ENCODE data around the gene PCBP1. TPM values are rescaled to one million over a fixed set of nuclear protein-coding genes. Genes with fewer than 3 reads are reported as not detected.

PCBP1 gene
- polyA plus RNA-seq, 2 of the 4 experiments (the other 2 are of a cell fraction) = 86.8 to 304 TPM

DNA sequence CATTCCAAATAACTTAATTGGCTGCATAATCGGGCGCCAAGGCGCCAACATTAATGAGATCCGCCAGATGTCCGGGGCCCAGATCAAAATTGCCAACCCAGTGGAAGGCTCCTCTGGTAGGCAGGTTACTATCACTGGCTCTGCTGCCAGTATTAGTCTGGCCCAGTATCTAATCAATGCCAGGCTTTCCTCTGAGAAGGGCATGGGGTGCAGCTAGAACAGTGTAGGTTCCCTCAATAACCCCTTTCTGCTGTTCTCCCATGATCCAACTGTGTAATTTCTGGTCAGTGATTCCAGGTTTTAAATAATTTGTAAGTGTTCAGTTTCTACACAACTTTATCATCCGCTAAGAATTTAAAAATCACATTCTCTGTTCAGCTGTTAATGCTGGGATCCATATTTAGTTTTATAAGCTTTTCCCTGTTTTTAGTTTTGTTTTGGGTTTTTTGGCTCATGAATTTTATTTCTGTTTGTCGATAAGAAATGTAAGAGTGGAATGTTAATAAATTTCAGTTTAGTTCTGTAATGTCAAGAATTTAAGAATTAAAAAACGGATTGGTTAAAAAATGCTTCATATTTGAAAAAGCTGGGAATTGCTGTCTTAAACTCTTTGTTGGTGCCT, 1.4 kb downstream of the PCBP1 start:
- ChIA-PET CTCF (interaction anchor here (0.9 to 3.5 kb wide), 13 partner anchors 8 to 185 kb away, joined by 3 to 33 read pairs (median 4); no protein-coding TSS in a partner anchor), POLR2A (interaction anchor here (0.9 to 6.1 kb wide), 10 partner anchors 12 to 205 kb away, joined by 3 to 51 read pairs (median 7); partner anchors contain the start of genes MXD1 and SNRPG)
- no peak for FAIRE-seq
- TF ChIP-seq SREBF2 (IDR thresholded peaks at IDR 0.05) = no peak
- TF ChIP-seq POLR2AphosphoS2 (conservative IDR thresholded peaks at IDR 0.05; ENCODE audit: low read length) = 0 out of 2 replicates have a peak, but pooled peaks have one; percentile 16
- TF ChIP-seq, protein P1, sequence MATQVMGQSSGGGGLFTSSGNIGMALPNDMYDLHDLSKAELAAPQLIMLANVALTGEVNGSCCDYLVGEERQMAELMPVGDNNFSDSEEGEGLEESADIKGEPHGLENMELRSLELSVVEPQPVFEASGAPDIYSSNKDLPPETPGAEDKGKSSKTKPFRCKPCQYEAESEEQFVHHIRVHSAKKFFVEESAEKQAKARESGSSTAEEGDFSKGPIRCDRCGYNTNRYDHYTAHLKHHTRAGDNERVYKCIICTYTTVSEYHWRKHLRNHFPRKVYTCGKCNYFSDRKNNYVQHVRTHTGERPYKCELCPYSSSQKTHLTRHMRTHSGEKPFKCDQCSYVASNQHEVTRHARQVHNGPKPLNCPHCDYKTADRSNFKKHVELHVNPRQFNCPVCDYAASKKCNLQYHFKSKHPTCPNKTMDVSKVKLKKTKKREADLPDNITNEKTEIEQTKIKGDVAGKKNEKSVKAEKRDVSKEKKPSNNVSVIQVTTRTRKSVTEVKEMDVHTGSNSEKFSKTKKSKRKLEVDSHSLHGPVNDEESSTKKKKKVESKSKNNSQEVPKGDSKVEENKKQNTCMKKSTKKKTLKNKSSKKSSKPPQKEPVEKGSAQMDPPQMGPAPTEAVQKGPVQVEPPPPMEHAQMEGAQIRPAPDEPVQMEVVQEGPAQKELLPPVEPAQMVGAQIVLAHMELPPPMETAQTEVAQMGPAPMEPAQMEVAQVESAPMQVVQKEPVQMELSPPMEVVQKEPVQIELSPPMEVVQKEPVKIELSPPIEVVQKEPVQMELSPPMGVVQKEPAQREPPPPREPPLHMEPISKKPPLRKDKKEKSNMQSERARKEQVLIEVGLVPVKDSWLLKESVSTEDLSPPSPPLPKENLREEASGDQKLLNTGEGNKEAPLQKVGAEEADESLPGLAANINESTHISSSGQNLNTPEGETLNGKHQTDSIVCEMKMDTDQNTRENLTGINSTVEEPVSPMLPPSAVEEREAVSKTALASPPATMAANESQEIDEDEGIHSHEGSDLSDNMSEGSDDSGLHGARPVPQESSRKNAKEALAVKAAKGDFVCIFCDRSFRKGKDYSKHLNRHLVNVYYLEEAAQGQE (IDR thresholded peaks at IDR 0.05) = no peak
- TF ChIP-seq HOXA7 (CRISPR knock-in tag; IDR thresholded peaks at IDR 0.05) = peak; percentile 32; the same call in 1 of the 2 replicates
- TF ChIP-seq, protein P2, sequence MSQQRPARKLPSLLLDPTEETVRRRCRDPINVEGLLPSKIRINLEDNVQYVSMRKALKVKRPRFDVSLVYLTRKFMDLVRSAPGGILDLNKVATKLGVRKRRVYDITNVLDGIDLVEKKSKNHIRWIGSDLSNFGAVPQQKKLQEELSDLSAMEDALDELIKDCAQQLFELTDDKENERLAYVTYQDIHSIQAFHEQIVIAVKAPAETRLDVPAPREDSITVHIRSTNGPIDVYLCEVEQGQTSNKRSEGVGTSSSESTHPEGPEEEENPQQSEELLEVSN (IDR thresholded peaks at IDR 0.05; ENCODE audit: borderline replicate concordance, low read depth) = 0 out of 2 replicates have a peak, but pooled peaks have one; percentile 22
- TF ChIP-seq JUN (IDR thresholded peaks at IDR 0.05) = 0 out of 5 replicates have a peak, but pooled peaks of 1 of the 2 experiments have one; percentile 5
- WGBS (ENCODE audit: missing lambda C conversion rate) = 1% methylated on average over 7 of the region's 8 CpGs
- Histone ChIP-seq H3K4me2 (peak overlapping the region; percentile 96), H3K4me1 (peaks cover 22% of the 10 kb centered on the region), H3K27ac (peak overlapping the region; percentile 96 to 100), H3K4me3 (peak overlapping the region; percentile 96), H3K9me3 (no peaks in the 10 kb centered on the region)
- no peak for DNase-seq (ENCODE audit: low read depth in 1 of 2, low spot score in 1 of 2)
- ATAC-seq = peak in 1 of 2 experiments; percentile 7; a peak in 2 of 6 replicates

DNA sequence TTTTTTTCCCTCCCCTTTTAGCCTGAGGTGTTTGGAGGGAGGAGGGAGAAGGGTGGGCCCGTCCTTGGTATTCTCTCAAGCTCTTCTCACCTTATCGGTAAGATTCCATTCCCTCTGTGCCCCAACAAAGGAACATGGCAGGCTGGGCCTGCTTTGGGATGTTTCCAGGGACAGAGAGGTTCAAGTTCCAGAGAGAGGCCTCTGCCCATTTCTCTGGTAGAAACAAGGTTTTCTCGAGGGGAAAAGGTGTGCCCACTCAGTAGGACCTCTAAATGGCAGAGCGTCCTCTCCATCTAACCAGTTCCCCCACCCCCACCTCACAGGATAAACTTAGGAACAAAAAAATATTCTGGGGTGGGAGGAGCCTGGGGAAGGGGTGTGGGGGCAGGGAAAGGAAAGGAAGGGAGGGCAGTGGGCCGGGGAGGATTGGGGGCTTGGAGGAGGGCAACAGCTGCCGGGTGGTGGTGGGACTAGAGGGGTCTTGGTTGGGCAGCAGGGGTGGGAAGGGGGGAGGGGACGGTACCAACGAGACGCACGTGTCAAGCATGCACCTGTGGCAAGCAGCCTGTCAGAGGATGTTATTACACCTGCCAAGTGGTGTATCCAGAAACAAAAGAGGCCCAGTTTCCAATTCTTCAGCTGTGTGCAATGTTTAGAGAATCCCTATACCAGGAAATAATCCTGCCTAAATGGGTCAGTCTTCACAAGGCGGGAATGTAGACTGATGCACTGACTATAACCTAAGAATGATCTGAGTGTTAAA, 2.1 kb downstream of the PCBP1 start:
- Histone ChIP-seq H3K4me2 (peak overlapping the region; percentile 96), H3K9me3 (no peaks in the 10 kb centered on the region), H3K27ac (peak overlapping the region; percentile 96 to 100), H3K4me1 (peaks cover 22% of the 10 kb centered on the region), H3K4me3 (peak overlapping the region; percentile 96)
- POLR2A ChIA-PET = interaction anchor here (1.0 to 6.1 kb wide), 8 partner anchors 20 to 204 kb away, joined by 3 to 51 read pairs (median 11); partner anchors contain the start of genes MXD1 and SNRPG
- peak; percentile 39 for DNase-seq (ENCODE audit: low read depth in 1 of 2, low spot score in 1 of 2)
- TF ChIP-seq RAD21 (conservative IDR thresholded peaks at IDR 0.05 in 1 of 2, IDR thresholded peaks at IDR 0.05 in 1 of 2) (peak in 1 of 2 experiments; percentile 12; a peak in 1 of 5 replicates), RFX5 (IDR thresholded peaks at IDR 0.05) (no peak), CHD2 (IDR thresholded peaks at IDR 0.05; ENCODE audit: low read length, partially characterized antibody) (no peak), CBX2 (IDR thresholded peaks at IDR 0.05; ENCODE audit: borderline replicate concordance, low read depth) (no peak), JUN (IDR thresholded peaks at IDR 0.05) (peak in 1 of 2 experiments; percentile 55; a peak in 3 of 5 replicates), FOSB (CRISPR knock-in tag; IDR thresholded peaks at IDR 0.05) (peak; percentile 9; the same call in 1 of the 2 replicates), TFCP2L1 (CRISPR knock-in tag; IDR thresholded peaks at IDR 0.05) (0 out of 2 replicates have a peak, but pooled peaks have one; percentile 49), TP53 (CRISPR knock-in tag; IDR thresholded peaks at IDR 0.05) (peak; percentile 62; the same call in 1 of the 2 replicates), SMC3 (IDR thresholded peaks at IDR 0.05) (0 out of 3 replicates have a peak, but pooled peaks have one; percentile 6), MAZ (IDR thresholded peaks at IDR 0.05; ENCODE audit: borderline replicate concordance, low read depth, low read length) (no peak)
- TF ChIP-seq, protein P3, sequence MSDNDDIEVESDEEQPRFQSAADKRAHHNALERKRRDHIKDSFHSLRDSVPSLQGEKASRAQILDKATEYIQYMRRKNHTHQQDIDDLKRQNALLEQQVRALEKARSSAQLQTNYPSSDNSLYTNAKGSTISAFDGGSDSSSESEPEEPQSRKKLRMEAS (IDR thresholded peaks at IDR 0.05) = peak; percentile 49; the same call in 1 of the 2 replicates
- TF ChIP-seq, protein P1 (IDR thresholded peaks at IDR 0.05) = peak; percentile 23; the same call in 1 of the 2 replicates
- TF ChIP-seq, protein P4, sequence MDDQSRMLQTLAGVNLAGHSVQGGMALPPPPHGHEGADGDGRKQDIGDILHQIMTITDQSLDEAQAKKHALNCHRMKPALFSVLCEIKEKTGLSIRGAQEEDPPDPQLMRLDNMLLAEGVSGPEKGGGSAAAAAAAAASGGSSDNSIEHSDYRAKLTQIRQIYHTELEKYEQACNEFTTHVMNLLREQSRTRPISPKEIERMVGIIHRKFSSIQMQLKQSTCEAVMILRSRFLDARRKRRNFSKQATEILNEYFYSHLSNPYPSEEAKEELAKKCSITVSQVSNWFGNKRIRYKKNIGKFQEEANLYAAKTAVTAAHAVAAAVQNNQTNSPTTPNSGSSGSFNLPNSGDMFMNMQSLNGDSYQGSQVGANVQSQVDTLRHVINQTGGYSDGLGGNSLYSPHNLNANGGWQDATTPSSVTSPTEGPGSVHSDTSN (IDR thresholded peaks at IDR 0.05) = peak; percentile 64
- TF ChIP-seq, protein P2 (IDR thresholded peaks at IDR 0.05; ENCODE audit: borderline replicate concordance, low read depth) = peak; percentile 51; the same call in 1 of the 2 replicates
- CTCF ChIA-PET = interaction anchor here (0.5 to 3.5 kb wide), 14 partner anchors 12 to 184 kb away, joined by 3 to 33 read pairs (median 4); no protein-coding TSS in a partner anchor
- ATAC-seq = 0 out of 6 replicates have a peak, but pooled peaks of 1 of the 2 experiments have one; percentile 1
- WGBS (ENCODE audit: missing lambda C conversion rate) = 29% methylated on average over 11 of the region's 11 CpGs
- no peak for FAIRE-seq

Data from A549 (cell line).